Vagina (tissue), 2 donors: ENCODE measurements around the gene RIC8A.

Experiments used
- CTCF ChIP-seq, 3 experiments: fragments of 450-650 bp in 2 of 3; fragments of 200-600 bp in 1 of 3; sonication (generic) in 1 of 3; IDR thresholded peaks; one replicate each; pipeline ENCODE4 v1.5.1; 2017 to 2019; ENCODE audit warnings: antibody characterized with exemption in 3 of 3, mild to moderate bottlenecking in 2 of 3, moderate library complexity in 2 of 3
- POLR2A ChIP-seq, 2 donors: fragments of 450-650 bp; IDR thresholded peaks; one replicate each; pipeline ENCODE4 v1.6.1; 2017; ENCODE audit warnings: antibody characterized with exemption in 2 of 2, mild to moderate bottlenecking in 2 of 2, moderate library complexity in 2 of 2
- POLR2AphosphoS5 ChIP-seq, 2 donors: sonication (generic); formaldehyde crosslinking; IDR thresholded peaks; one replicate each; pipeline ENCODE4 v1.9.0; 2017; ENCODE audit warnings: antibody characterized with exemption in 2 of 2, mild to moderate bottlenecking in 2 of 2, low read depth in 1 of 2; ENCODE audit not compliant: insufficient read depth in 1 of 2

GRCh38 chr11:210122-210802 is 2.8 kb downstream of the RIC8A start:
- TF ChIP-seq POLR2A (IDR thresholded peaks at IDR 0.05) (no peak), CTCF (IDR thresholded peaks at IDR 0.05) (no peak), POLR2AphosphoS5 (IDR thresholded peaks at IDR 0.05; ENCODE audit: insufficient read depth in 1 of 2, low read depth in 1 of 2) (no peak)
